Nephron progenitor cell (in vitro differentiated cells): ENCODE results near the gene NPRL2.

Source experiments
- DNase-seq: peaks from one replicate; pipeline ENCODE4 v3.0.0; 2021
- H3K27ac Mint-ChIP-seq: 2 replicates; pipeline ENCODE4 v1.8.0; 2021; ENCODE audit warnings: mild to moderate bottlenecking, moderate library complexity, mixed read lengths
- H3K27me3 Mint-ChIP-seq: 2 replicates; pipeline ENCODE4 v1.8.0; 2021; ENCODE audit warnings: mild to moderate bottlenecking, low read depth, mixed read lengths; ENCODE audit not compliant: poor library complexity
- H3K36me3 Mint-ChIP-seq: 2 replicates; pipeline ENCODE4 v1.8.0; 2021; ENCODE audit warnings: low read depth, mixed read lengths
- H3K4me1 Mint-ChIP-seq: 2 replicates; pipeline ENCODE4 v1.8.0; 2021; ENCODE audit warnings: mixed read lengths
- H3K4me3 Mint-ChIP-seq: 2 replicates; pipeline ENCODE4 v1.8.0; 2021; ENCODE audit warnings: mild to moderate bottlenecking, moderate library complexity, mixed read lengths
- H3K9me3 Mint-ChIP-seq: 2 replicates; pipeline ENCODE4 v1.8.0; 2021; ENCODE audit warnings: mild to moderate bottlenecking, moderate library complexity, mixed read lengths
- CTCF ChIP-seq: fragments of 200-600 bp; sonication (generic); IDR thresholded peaks from 2 replicates; pipeline ENCODE4 v1.5.0; 2021; ENCODE audit warnings: antibody characterized with exemption

The NPRL2 gene

DNA sequence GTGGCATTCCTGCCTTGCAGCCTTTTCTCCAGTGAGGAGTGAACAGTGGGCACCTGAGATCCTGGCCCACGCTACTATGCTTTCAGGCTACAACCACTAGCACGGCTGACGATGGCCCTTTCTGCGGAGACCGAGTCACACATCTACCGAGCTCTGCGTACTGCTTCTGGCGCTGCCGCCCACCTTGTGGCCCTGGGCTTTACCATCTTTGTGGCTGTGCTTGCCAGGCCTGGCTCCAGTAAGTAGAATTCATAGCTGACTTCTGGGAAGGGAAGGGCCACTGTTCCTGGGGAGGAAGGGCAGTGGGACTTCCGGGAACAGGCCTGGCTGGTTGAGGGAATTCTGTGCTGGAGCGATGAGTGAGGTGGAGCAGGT, 735 bp upstream of the NPRL2 start:
- Mint-ChIP-seq H3K4me1 (peaks cover 21% of the 10 kb centered on the region), H3K27ac (peak overlapping the region; percentile 95), H3K36me3 (peaks cover 14% of the 10 kb centered on the region), H3K4me3 (peak overlapping the region; percentile 94), H3K27me3 (peaks cover 6% of the 10 kb centered on the region), H3K9me3 (no peaks in the 10 kb centered on the region)
- DNase-seq: no peak
- no peak for TF ChIP-seq CTCF

GRCh38 chr3:50350213-50350526, 405 bp downstream of the NPRL2 start:
- Mint-ChIP-seq H3K27me3 (peaks cover 17% of the 10 kb centered on the region), H3K27ac (no peak overlapping the region), H3K36me3 (peaks cover 14% of the 10 kb centered on the region), H3K9me3 (no peaks in the 10 kb centered on the region), H3K4me3 (peak overlapping the region; percentile 94), H3K4me1 (peaks cover 25% of the 10 kb centered on the region)
- no peak for DNase-seq
- TF ChIP-seq CTCF: no peak

- H3K4me3 Mint-ChIP-seq: peak overlapping the region; percentile 30
- TF ChIP-seq CTCF: peak; percentile 61
- peaks cover 25% of the 10 kb centered on the region for H3K4me1 Mint-ChIP-seq
- H3K27ac Mint-ChIP-seq: no peak overlapping the region
- H3K9me3 Mint-ChIP-seq: peaks cover 4% of the 10 kb centered on the region
- H3K27me3 Mint-ChIP-seq: peaks cover 46% of the 10 kb centered on the region
- H3K36me3 Mint-ChIP-seq: peaks cover 7% of the 10 kb centered on the region
- peak; percentile 73 for DNase-seq
Measured at GRCh38 chr3:50347187-50347813, 3.3 kb downstream of the NPRL2 start.

- Mint-ChIP-seq H3K27me3 (peaks cover 62% of the 10 kb centered on the region), H3K4me3 (peak within 1 kb of the TSS; percentile 82)
- peak; percentile 82 for DNase-seq
Measured at GRCh38 chr3:50345586-50346234, 4.9 kb downstream of the NPRL2 start, which contains the start of gene ZMYND10. Gene ZMYND10 (minus strand): TSS chr3:50345732. CDS start chr3:50345579, 153 bp downstream.

GRCh38 chr3:50345008-50345407, 5.6 kb downstream of the NPRL2 start:
- H3K4me3 Mint-ChIP-seq: peak overlapping the region; percentile 82
- H3K27me3 Mint-ChIP-seq: peaks cover 69% of the 10 kb centered on the region
- H3K9me3 Mint-ChIP-seq: peaks cover 4% of the 10 kb centered on the region
- no peak for TF ChIP-seq CTCF
- H3K27ac Mint-ChIP-seq: no peak overlapping the region
- H3K36me3 Mint-ChIP-seq: peaks cover 7% of the 10 kb centered on the region
- no peak for DNase-seq
- peaks cover 11% of the 10 kb centered on the region for H3K4me1 Mint-ChIP-seq

More at GRCh38 chr3:50345586-50346234, 4.9 kb downstream of the NPRL2 start, which contains the start of gene ZMYND10:
- Mint-ChIP-seq H3K36me3 (peaks cover 7% of the 10 kb centered on the region), H3K4me1 (peaks cover 16% of the 10 kb centered on the region), H3K27ac (no peak within 1 kb of the TSS), H3K9me3 (peaks cover 4% of the 10 kb centered on the region)
- no peak for TF ChIP-seq CTCF
